Measurements from ENCODE around the gene JMJD4.

GRCh38 chr1:227728059-227728891 lies 6.8 kb downstream of the JMJD4 start:
- TF ChIP-seq POLR2A (IDR thresholded peaks at IDR 0.05; ENCODE audit: extremely low read depth, insufficient read length), result no peak
- no peak for TF ChIP-seq CTCF (IDR thresholded peaks at IDR 0.05; ENCODE audit: low read depth, low read length)
